Mesodermal cell (in vitro differentiated cells): ENCODE measurements around the gene HOPX.

Experiments
- H3K27ac ChIP-seq: 2 replicates; pipeline ENCODE4 v1.7.0; 2013; ENCODE audit warnings: mild to moderate bottlenecking, low read depth, low read length, moderate library complexity; ENCODE audit not compliant: severe bottlenecking
- H3K36me3 ChIP-seq: 2 replicates; pipeline ENCODE4 v1.7.1; 2013; ENCODE audit warnings: mild to moderate bottlenecking, low read length, moderate library complexity; ENCODE audit not compliant: control insufficient read depth, insufficient read depth
- H3K4me1 ChIP-seq: one replicate; pipeline ENCODE4 v1.7.1; 2013; ENCODE audit warnings: mild to moderate bottlenecking, low read length; ENCODE audit not compliant: insufficient read depth, control insufficient read depth, poor library complexity, severe bottlenecking
- H3K4me3 ChIP-seq: 2 replicates; pipeline ENCODE4 v1.7.0; 2013; ENCODE audit warnings: low read length, control low read depth, mild to moderate bottlenecking; ENCODE audit not compliant: insufficient read depth, poor library complexity, severe bottlenecking; ENCODE audit errors: extremely low read depth
- H3K9me3 ChIP-seq: 2 replicates; pipeline ENCODE4 v1.7.1; 2013; ENCODE audit warnings: mild to moderate bottlenecking, low read length, moderate library complexity; ENCODE audit not compliant: control insufficient read depth
- WGBS, 2 experiments: methylation state at CpG; one replicate each; pipeline ENCODE4 v1.1.5; 2013; ENCODE audit warnings: missing lambda C conversion rate in 2 of 2; ENCODE audit not compliant: insufficient coverage in 2 of 2; 5-methylcytosine and 5-hydroxymethylcytosine counted together

Gene HOPX

DNA sequence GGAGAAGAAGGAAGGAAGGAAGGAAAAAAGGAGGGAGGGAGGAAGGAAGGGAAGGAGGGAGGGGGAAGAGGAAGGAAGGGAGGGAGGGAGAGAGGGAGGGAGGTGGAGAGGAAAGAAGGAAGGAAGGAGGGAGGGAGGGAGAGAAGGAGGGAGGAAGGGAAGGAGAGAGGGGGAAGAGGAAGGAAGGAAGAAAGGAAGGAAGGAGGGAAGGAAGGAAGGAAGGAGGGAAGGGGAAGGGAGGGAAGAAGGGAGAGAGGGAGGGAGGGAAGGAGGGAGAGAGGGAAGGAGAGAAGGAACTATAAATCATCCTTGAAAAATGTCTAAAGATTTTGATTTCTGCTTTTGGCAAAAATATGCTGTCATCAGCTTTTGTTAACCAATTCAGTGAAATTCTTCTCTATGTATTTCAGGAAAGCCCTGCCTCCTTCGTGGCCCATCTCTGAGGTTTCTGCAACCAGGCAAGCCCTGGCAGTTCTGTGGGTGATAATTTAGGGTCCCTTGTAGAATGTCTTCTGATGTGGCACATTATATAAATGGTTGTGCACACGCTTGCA lies 7.1 kb upstream of the HOPX start:
- H3K4me1 ChIP-seq = peaks cover 23% of the 10 kb centered on the region
- H3K36me3 ChIP-seq = no peaks in the 10 kb centered on the region
- WGBS, 2 experiments = 86% methylated on average over 1 of the region's 2 CpGs; no CpG with 5 or more reads in 1 of the 2 experiments
- H3K9me3 ChIP-seq = no peaks in the 10 kb centered on the region
- H3K4me3 ChIP-seq = no peak overlapping the region
- H3K27ac ChIP-seq = no peak overlapping the region

DNA sequence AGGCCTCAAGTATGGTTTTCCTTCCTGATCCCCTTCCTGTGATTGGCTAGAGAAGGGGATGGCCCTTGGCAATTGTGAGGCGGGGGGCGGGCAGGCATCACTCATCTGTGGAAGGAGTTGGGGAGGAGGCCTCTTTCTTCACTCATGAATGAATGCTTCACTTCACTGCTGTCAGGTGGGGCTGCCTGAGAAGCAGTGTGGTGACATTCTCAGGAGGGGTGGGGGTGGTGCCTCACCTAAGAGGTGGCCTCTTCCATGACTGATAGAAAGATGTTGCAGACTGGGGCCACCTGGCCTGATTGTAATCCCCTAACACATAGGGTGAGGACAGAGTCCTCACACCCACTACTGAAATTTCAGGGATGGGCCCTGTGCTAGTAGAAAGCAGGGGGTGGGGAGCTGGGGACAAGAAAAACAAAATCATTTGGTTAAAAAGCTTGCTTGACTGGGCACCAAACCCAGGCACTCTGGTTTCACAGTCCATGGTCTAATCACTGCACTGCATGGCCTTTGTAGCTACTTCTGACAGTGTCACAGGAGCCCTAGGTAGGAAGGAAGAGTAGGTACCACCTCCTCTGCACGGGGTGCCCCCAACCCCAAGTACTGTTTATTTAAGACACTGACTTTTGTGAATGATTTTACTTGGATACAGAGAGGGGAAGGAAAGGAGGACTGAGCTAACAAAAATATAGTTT lies 5.6 kb upstream of the HOPX start:
- Histone ChIP-seq H3K27ac (no peak overlapping the region), H3K4me3 (no peak overlapping the region), H3K9me3 (no peaks in the 10 kb centered on the region), H3K4me1 (peaks cover 23% of the 10 kb centered on the region), H3K36me3 (no peaks in the 10 kb centered on the region)
- WGBS, 2 experiments = 100% methylated on average over 2 of the region's 3 CpGs; no CpG with 5 or more reads in 1 of the 2 experiments

- Histone ChIP-seq H3K4me1 (peaks cover 10% of the 10 kb centered on the region), H3K4me3 (no peak overlapping the region), H3K9me3 (no peaks in the 10 kb centered on the region), H3K27ac (no peak overlapping the region), H3K36me3 (no peaks in the 10 kb centered on the region)
- 92 to 100% methylated on average over 2 of the region's 4 CpGs for WGBS, 2 experiments
Observed at GRCh38 chr4:56684320-56685050, 3.4 kb upstream of the HOPX start.

DNA sequence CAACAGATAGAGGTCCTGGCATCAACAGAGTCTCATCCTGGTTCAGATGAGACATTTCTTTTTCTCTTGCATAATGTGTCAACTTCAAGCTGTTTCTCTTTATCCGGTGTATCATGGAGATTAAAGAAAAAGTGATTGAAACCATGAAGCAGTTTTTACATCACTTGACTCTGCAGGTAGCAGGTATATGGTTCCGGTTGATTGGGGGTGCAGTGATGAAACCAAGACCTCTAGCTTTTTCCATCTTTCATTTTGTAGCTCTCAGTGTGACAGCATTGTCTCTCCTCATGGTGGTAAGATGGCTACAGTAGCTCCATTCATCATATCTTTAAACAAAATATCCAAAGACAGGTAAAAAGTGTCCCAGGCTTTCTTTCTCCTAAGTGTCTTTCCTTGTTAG lies 2.4 kb upstream of the HOPX start:
- H3K4me1 ChIP-seq = peaks cover 4% of the 10 kb centered on the region
- H3K9me3 ChIP-seq = no peaks in the 10 kb centered on the region
- no peak overlapping the region for H3K27ac ChIP-seq
- 100% methylated on average over 1 of the region's 2 CpGs; no CpG with 5 or more reads in 1 of the 2 experiments for WGBS, 2 experiments
- H3K4me3 ChIP-seq = no peak overlapping the region
- H3K36me3 ChIP-seq = no peaks in the 10 kb centered on the region

DNA sequence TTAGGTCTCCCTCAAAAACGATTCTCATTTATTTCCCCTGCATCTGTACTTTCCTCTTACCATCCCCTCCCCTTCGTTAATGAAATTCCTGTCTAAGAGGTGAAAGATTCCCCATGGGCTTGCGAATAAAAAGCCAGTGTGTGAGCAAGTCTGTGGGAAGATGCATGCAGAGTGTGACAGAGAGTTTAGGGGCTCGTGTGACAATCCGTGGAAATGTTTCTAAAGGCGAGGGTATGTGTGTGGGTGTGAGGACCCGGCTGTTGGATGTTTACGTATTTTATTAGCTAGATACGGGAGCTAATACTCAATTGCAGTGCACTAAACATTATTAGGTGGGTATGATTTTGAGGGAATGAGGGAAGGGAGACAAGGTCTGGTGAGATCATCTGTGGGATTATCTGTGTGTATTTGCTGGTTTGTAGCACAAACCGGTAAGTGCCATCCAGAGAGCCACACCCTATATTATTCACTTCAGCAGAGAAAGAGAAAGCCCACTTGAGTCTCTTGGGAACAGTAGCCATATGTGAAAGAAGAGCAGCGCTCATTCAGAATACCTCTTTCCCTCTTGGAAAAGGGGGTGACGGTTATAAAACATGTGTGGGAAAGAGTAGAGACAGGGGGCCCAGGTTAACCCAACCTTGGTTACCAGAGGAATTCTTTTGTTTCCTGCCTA lies 893 bp upstream of the HOPX start:
- Histone ChIP-seq H3K27ac (no peak overlapping the region), H3K4me3 (no peak overlapping the region)
- WGBS, 2 experiments = 67 to 76% methylated on average over 8 to 9 of the region's 12 CpGs

DNA sequence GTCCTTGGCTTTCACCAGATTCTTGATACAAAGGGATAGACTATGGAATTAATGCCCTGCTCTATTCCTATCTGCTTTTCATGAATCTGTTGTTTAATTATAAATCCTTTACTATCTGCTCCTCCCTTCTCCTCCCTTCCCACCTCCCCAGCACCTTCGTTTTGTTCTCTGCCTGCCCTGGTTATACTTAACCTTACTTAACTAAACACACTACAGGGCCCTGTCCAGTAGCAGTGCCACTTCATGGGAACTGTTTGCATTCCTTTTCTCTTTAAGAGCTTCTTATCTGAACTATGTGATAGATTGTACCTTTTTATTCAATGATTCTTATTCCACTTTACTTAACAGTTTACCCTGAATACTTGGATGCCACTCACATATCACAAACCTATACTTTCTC lies 830 bp downstream of the HOPX start:
- H3K27ac ChIP-seq = no peak overlapping the region
- H3K4me1 ChIP-seq = peaks cover 4% of the 10 kb centered on the region
- H3K36me3 ChIP-seq = no peaks in the 10 kb centered on the region
- WGBS, 2 experiments = 71 to 75% methylated on average over 1 of the region's 1 CpG
- H3K4me3 ChIP-seq = no peak overlapping the region
- no peaks in the 10 kb centered on the region for H3K9me3 ChIP-seq

More for the DNA sequence above, 893 bp upstream of the HOPX start:
- no peaks in the 10 kb centered on the region for H3K36me3 ChIP-seq
- peaks cover 4% of the 10 kb centered on the region for H3K4me1 ChIP-seq
- H3K9me3 ChIP-seq = no peaks in the 10 kb centered on the region

- peaks cover 4% of the 10 kb centered on the region for H3K4me1 ChIP-seq
- 69 to 100% methylated on average over 3 to 4 of the region's 4 CpGs for WGBS, 2 experiments
- no peaks in the 10 kb centered on the region for H3K9me3 ChIP-seq
- no peak overlapping the region for H3K27ac ChIP-seq
- no peak overlapping the region for H3K4me3 ChIP-seq
- H3K36me3 ChIP-seq = no peaks in the 10 kb centered on the region
Observed at GRCh38 chr4:56677711-56678110, 3.4 kb downstream of the HOPX start.

DNA sequence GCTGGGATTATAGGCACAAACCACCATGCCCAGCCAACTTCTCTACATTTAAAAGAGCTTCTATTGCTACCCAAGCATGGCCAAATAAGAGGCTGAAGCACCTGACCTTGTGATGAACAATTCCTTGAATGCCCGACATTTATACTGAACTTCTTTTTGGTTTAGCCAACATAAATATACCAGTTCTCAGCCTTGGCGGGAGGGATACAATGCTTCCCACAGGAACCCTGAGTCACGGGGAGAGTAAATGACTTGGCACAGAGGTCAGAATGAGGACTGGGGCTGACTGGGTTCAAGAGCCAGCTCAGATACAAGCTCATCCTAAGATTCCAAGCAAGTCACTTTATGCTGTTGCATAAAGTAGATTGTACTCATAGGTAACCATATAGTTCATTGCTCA lies 6.1 kb downstream of the HOPX start:
- H3K27ac ChIP-seq = no peak overlapping the region
- H3K4me1 ChIP-seq = no peaks in the 10 kb centered on the region
- H3K9me3 ChIP-seq = no peaks in the 10 kb centered on the region
- H3K36me3 ChIP-seq = no peaks in the 10 kb centered on the region
- 100% methylated on average over 1 to 3 of the region's 3 CpGs for WGBS, 2 experiments
- H3K4me3 ChIP-seq = no peak overlapping the region

DNA sequence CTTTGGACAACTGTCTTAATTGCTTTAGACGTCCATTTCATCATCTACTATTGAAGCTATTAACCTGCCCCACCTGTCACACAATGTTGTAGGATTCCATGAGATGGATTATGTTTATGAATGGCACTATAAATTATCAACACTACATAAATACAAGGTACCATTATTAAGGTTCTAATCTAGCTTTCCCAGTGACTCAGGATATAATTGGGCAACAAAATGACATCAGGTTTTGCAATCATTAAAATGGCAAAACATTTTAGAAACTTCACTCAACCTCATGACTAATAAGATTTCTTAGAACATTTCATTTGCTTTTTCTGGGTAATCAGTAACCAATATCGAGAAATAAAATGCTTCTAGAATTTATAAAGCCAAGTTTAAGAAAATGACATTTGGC lies 9.2 kb downstream of the HOPX start:
- no peak overlapping the region for H3K4me3 ChIP-seq
- no peaks in the 10 kb centered on the region for H3K9me3 ChIP-seq
- no peaks in the 10 kb centered on the region for H3K36me3 ChIP-seq
- WGBS, 2 experiments = no CpG with 5 or more reads among the region's 2 CpGs
- H3K27ac ChIP-seq = no peak overlapping the region
- no peaks in the 10 kb centered on the region for H3K4me1 ChIP-seq

DNA sequence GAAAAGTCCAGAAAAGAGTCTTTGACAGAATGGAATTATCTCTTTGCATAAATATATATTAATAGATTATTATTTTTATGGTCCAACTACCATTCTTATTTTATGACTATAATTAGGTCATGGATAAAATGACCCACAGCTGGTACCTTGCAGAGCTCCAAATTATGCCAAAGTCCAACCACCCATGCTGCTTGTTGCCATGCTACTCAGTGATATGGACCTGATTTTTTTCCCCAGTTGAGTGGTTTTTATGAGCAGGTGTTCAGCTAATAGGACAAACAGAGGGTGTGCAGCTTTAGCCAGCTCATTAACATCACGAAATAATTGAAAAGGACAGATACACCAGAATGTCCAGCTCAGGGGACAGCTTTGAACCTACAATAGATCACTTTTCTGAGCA lies 9.7 kb downstream of the HOPX start:
- Histone ChIP-seq H3K27ac (no peak overlapping the region), H3K9me3 (no peaks in the 10 kb centered on the region), H3K4me3 (no peak overlapping the region), H3K36me3 (no peaks in the 10 kb centered on the region), H3K4me1 (no peaks in the 10 kb centered on the region)
- WGBS, 2 experiments = 100% methylated on average over 1 of the region's 1 CpG
